ENCODE measurements around the gene BMP15. TPM values are rescaled to one million over a fixed set of nuclear protein-coding genes. Genes with fewer than 3 reads are reported as not detected.

The BMP15 gene
- total RNA-seq (not detected), polyA plus RNA-seq (not detected)

DNA sequence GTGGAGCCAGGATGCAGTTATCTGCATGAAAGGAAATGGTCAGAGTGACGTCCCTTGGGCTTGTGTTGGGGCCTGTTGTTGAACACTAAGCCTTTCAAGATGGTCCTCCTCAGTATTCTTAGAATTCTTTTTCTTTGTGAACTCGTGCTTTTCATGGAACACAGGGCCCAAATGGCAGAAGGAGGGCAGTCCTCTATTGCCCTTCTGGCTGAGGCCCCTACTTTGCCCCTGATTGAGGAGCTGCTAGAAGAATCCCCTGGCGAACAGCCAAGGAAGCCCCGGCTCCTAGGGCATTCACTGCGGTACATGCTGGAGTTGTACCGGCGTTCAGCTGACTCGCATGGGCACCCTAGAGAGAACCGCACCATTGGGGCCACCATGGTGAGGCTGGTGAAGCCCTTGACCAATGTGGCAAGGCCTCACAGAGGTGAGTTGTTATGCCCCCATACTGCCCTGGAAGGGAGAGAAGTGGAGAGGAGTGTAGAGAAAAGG lies at the start of gene BMP15:
TSS of gene BMP15 (plus strand) at position 51 of the 492 bp plus-strand sequence. CDS start at position 100, 49 bp downstream.
- no peak for DNase-seq
- Mint-ChIP-seq H3K9me3 (no peaks in the 10 kb centered on the region), H3K4me3 (no peak within 1 kb of the TSS), H3K27me3 (no peaks in the 10 kb centered on the region), H3K36me3 (no peaks in the 10 kb centered on the region), H3K4me1 (no peaks in the 10 kb centered on the region), H3K27ac (no peak within 1 kb of the TSS)
- no peaks in the 10 kb centered on the region for H3K36me3 ChIP-seq (ENCODE audit: insufficient read depth, low read length)
- H3K4me3 ChIP-seq (ENCODE audit: low read length in 2 of 2), result no peak within 1 kb of the TSS
- CTCF ChIA-PET (ENCODE audit: partially characterized antibody), result no interaction called here
- no peaks in the 10 kb centered on the region for H3K27me3 ChIP-seq (ENCODE audit: insufficient read depth, low read length)
- H3K4me1 ChIP-seq (ENCODE audit: insufficient read depth, low read length), result no peaks in the 10 kb centered on the region
- POLR2A ChIA-PET (ENCODE audit: partially characterized antibody), result no interaction called here
- intact Hi-C loops (cut with micrococcal nuclease), result no loop called here
- H3K9me3 ChIP-seq (ENCODE audit: control insufficient read depth in 1 of 2, low read length in 2 of 2), result no peaks in the 10 kb centered on the region
- no peak within 1 kb of the TSS for H3K27ac ChIP-seq (ENCODE audit: low read depth, low read length)

DNA sequence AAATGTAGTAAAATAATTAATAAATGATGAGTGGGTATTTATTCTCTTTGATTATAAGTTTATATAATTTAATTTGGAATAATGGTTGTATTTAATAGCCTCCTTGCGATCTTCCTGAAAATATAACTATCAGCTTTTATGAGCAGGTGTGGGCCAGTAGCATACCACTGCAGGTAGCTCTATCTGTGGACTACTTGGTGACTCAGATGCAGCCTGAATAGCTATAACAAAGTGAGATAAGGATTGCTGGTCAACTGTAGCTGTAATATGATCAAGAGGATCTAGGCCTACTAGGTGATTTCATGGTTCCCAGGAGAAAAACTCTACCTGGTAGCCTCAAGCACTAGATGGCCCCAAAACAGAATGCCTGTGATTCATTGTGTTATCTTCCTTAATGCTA lies 47.1 kb upstream of the BMP15 start:
- ChIA-PET POLR2A (ENCODE audit: partially characterized antibody) (no interaction called here), CTCF (ENCODE audit: partially characterized antibody) (no interaction called here)
- Histone ChIP-seq H3K4me3 (ENCODE audit: low read length in 2 of 2) (no peak overlapping the region), H3K9me3 (ENCODE audit: control insufficient read depth in 1 of 2, low read length in 2 of 2) (no peaks in the 10 kb centered on the region), H3K36me3 (ENCODE audit: insufficient read depth, low read length) (no peaks in the 10 kb centered on the region), H3K27me3 (ENCODE audit: insufficient read depth, low read length) (no peaks in the 10 kb centered on the region), H3K4me1 (ENCODE audit: insufficient read depth, low read length) (no peaks in the 10 kb centered on the region), H3K27ac (ENCODE audit: low read depth, low read length) (no peak overlapping the region)
- H3K27ac Mint-ChIP-seq, result no peak overlapping the region
- no peaks in the 10 kb centered on the region for H3K9me3 Mint-ChIP-seq
- DNase-seq, result no peak
- intact Hi-C loops (cut with micrococcal nuclease), result no loop called here
- H3K27me3 Mint-ChIP-seq, result peaks cover 3% of the 10 kb centered on the region in 2 donors
- no peaks in the 10 kb centered on the region for H3K36me3 Mint-ChIP-seq
- no peaks in the 10 kb centered on the region for H3K4me1 Mint-ChIP-seq
- no peak overlapping the region for H3K4me3 Mint-ChIP-seq

DNA sequence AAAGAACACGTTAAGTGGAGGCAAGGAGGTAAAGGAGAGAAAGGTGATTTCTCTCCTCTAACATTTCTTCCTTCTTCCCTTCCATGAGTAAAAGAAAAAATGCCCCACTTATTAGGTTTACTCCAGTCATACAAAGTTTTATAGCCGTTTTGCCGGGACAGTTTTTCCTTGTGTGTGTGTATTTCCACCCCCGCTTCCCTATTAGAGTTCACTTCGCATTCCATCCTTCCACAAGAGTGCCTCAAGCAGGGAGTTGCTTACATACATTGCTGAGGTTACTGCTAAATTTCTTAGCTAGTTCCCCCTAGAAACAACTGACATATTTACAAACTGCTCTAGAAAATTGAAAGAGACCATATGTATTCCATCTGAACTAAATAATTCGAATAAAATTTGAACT lies 45.2 kb upstream of the BMP15 start:
- H3K27me3 ChIP-seq (ENCODE audit: insufficient read depth, low read length), result no peaks in the 10 kb centered on the region
- no peak for DNase-seq
- H3K4me3 ChIP-seq (ENCODE audit: low read length in 2 of 2), result no peak overlapping the region
- no peaks in the 10 kb centered on the region for H3K9me3 ChIP-seq (ENCODE audit: control insufficient read depth in 1 of 2, low read length in 2 of 2)
- intact Hi-C loops (cut with micrococcal nuclease), result no loop called here
- Mint-ChIP-seq H3K9me3 (no peaks in the 10 kb centered on the region), H3K4me3 (no peak overlapping the region), H3K27me3 (peaks cover 3 to 5% of the 10 kb centered on the region in 2 donors), H3K36me3 (no peaks in the 10 kb centered on the region), H3K4me1 (no peaks in the 10 kb centered on the region), H3K27ac (no peak overlapping the region)
- ChIA-PET CTCF (ENCODE audit: partially characterized antibody) (no interaction called here), POLR2A (ENCODE audit: partially characterized antibody) (no interaction called here)
- no peaks in the 10 kb centered on the region for H3K36me3 ChIP-seq (ENCODE audit: insufficient read depth, low read length)
- H3K4me1 ChIP-seq (ENCODE audit: insufficient read depth, low read length), result no peaks in the 10 kb centered on the region
- no peak overlapping the region for H3K27ac ChIP-seq (ENCODE audit: low read depth, low read length)

DNA sequence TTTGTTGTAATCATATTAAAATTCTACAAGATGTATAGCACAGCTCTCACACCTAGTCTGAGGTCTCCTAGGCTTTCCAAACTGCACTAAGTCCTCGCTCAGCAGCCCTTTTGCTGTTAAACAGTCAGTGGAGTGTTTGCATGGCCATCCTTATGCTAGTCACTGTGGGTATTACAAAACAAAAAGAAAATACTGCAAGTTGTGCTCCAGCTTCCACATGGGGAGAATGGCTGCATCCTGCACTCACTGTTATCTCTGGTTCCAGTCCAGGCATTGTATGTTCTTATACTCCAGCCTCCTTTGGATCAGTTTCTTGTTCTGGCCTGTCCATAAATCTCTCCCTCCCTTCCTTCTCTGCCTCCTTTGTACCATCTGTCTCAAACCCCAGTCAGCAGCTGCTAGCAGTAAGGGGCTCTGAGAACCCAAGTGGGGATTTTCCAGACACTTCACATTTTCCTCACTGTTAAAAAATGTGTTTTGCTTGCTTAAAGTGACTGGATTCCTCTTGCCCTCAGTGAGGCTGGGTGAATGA lies 38.5 kb upstream of the BMP15 start:
- H3K4me1 ChIP-seq (ENCODE audit: insufficient read depth, low read length), result no peaks in the 10 kb centered on the region
- intact Hi-C loops (cut with micrococcal nuclease), result no loop called here

DNA sequence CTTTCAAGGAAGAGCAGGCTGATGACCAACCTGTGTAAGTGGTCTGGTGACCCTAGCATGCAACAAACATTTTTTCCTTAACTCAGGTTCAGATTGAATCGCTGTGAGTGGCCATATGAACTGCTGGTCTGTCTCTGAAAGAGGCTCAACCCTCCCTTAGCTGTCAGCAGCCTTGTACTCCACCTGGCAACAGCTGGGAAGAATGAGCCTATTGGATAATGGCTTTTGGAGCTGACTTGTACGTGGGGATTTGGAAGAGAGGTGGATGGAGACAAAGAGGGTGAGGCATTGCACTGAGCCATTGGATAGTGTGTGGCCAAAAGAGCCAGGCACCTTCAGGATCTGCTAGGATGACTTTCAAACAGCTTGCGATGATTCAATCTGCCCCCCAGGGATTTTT lies 35.7 kb upstream of the BMP15 start:
- H3K4me3 ChIP-seq (ENCODE audit: low read length in 2 of 2), result no peak overlapping the region
- Mint-ChIP-seq H3K9me3 (no peaks in the 10 kb centered on the region), H3K4me3 (no peak overlapping the region), H3K4me1 (no peaks in the 10 kb centered on the region), H3K27ac (no peak overlapping the region), H3K27me3 (peaks cover under 1 to 2% of the 10 kb centered on the region in 2 donors), H3K36me3 (no peaks in the 10 kb centered on the region)
- no peaks in the 10 kb centered on the region for H3K4me1 ChIP-seq (ENCODE audit: insufficient read depth, low read length)
- intact Hi-C loops (cut with micrococcal nuclease), result no loop called here
- no peaks in the 10 kb centered on the region for H3K27me3 ChIP-seq (ENCODE audit: insufficient read depth, low read length)
- H3K27ac ChIP-seq (ENCODE audit: low read depth, low read length), result no peak overlapping the region
- ChIA-PET CTCF (ENCODE audit: partially characterized antibody) (no interaction called here), POLR2A (ENCODE audit: partially characterized antibody) (no interaction called here)
- DNase-seq, result no peak
- no peaks in the 10 kb centered on the region for H3K36me3 ChIP-seq (ENCODE audit: insufficient read depth, low read length)
- no peaks in the 10 kb centered on the region for H3K9me3 ChIP-seq (ENCODE audit: control insufficient read depth in 1 of 2, low read length in 2 of 2)

More for the DNA sequence above, 38.5 kb upstream of the BMP15 start:
- no peaks in the 10 kb centered on the region for H3K4me1 Mint-ChIP-seq
- H3K36me3 Mint-ChIP-seq, result no peaks in the 10 kb centered on the region
- Histone ChIP-seq H3K9me3 (ENCODE audit: control insufficient read depth in 1 of 2, low read length in 2 of 2) (no peaks in the 10 kb centered on the region), H3K27ac (ENCODE audit: low read depth, low read length) (no peak overlapping the region), H3K4me3 (ENCODE audit: low read length in 2 of 2) (no peak overlapping the region), H3K36me3 (ENCODE audit: insufficient read depth, low read length) (no peaks in the 10 kb centered on the region), H3K27me3 (ENCODE audit: insufficient read depth, low read length) (no peaks in the 10 kb centered on the region)
- H3K9me3 Mint-ChIP-seq, result no peaks in the 10 kb centered on the region
- POLR2A ChIA-PET (ENCODE audit: partially characterized antibody), result no interaction called here
- no peak overlapping the region for H3K4me3 Mint-ChIP-seq
- CTCF ChIA-PET (ENCODE audit: partially characterized antibody), result no interaction called here
- peaks cover 2% of the 10 kb centered on the region in 2 donors for H3K27me3 Mint-ChIP-seq
- no peak for DNase-seq
- H3K27ac Mint-ChIP-seq, result no peak overlapping the region

DNA sequence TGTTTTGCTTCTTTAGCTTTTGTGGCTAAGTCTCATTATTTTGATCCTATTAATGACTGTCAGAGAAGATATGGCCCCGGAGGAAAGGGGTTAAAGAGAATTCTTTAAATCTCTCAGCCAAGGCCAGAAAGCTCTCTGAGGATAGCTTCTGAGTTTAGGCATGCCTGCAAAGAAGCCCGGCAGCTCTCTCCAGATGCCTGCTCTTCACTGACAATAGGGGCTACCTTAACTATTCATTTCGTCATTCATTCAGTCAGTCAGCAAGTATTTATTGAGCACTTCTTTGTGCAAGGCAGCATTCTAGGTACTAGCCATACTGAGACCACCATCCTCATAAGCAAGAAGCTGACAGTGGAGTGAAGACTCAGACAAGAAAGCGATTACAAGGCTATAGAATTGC lies 34.0 kb upstream of the BMP15 start:
- ChIA-PET POLR2A (ENCODE audit: partially characterized antibody) (no interaction called here), CTCF (ENCODE audit: partially characterized antibody) (no interaction called here)
- H3K4me1 ChIP-seq (ENCODE audit: insufficient read depth, low read length), result no peaks in the 10 kb centered on the region
- no peaks in the 10 kb centered on the region for H3K4me1 Mint-ChIP-seq
- no peaks in the 10 kb centered on the region for H3K9me3 Mint-ChIP-seq
- no peaks in the 10 kb centered on the region for H3K27me3 ChIP-seq (ENCODE audit: insufficient read depth, low read length)
- H3K36me3 ChIP-seq (ENCODE audit: insufficient read depth, low read length), result no peaks in the 10 kb centered on the region
- no peaks in the 10 kb centered on the region for H3K36me3 Mint-ChIP-seq
- H3K4me3 Mint-ChIP-seq, result no peak overlapping the region
- DNase-seq, result no peak
- no peak overlapping the region for H3K4me3 ChIP-seq (ENCODE audit: low read length in 2 of 2)
- H3K27me3 Mint-ChIP-seq, result peaks cover 0 to 2% of the 10 kb centered on the region in 2 donors
- no peak overlapping the region for H3K27ac Mint-ChIP-seq
- H3K9me3 ChIP-seq (ENCODE audit: control insufficient read depth in 1 of 2, low read length in 2 of 2), result no peaks in the 10 kb centered on the region
- no peak overlapping the region for H3K27ac ChIP-seq (ENCODE audit: low read depth, low read length)
- intact Hi-C loops (cut with micrococcal nuclease), result no loop called here

DNA sequence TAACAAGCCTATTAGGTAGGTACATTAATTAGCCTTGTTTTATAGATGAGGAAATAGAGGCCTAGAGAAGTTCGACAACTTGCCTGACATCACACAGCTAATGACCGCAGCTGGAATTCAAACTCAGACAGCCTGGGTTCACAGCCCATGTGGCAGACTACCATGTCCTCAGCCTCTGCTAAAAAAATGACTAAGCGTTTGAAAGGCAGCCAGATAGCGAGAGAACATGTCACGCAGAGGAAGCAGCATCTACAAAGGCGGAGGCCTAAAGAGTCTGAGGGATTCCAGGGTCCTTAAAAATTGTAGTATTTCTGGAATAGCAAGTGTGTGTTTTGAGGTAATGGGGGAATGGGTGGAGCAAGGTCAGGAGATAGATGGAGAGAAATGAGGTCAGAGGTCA lies 33.2 kb upstream of the BMP15 start:
- H3K27ac Mint-ChIP-seq, result no peak overlapping the region
- CTCF ChIA-PET (ENCODE audit: partially characterized antibody), result no interaction called here

DNA sequence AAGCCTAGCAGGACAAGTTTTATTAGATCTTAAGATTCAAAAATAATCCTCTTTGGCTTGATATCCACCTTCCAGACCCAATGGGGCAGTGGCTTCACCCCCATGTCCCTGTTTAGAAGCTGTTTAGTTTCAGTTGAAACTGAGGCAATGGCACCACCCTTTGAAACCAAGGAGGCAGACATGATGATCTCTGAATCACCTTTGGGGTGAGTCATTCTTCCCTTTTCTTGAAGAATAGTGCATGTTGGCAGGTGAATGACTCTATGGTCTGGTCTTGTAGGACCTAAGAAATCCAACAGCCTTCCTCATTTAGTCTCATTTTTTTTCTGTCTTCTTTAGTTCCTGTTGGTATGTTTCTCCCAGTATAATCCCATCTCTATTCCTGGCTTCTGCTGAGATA lies 29.5 kb upstream of the BMP15 start:
- ChIA-PET POLR2A (ENCODE audit: partially characterized antibody) (no interaction called here), CTCF (ENCODE audit: partially characterized antibody) (no interaction called here)
- H3K27ac Mint-ChIP-seq, result no peak overlapping the region
- Histone ChIP-seq H3K36me3 (ENCODE audit: insufficient read depth, low read length) (no peaks in the 10 kb centered on the region), H3K27ac (ENCODE audit: low read depth, low read length) (no peak overlapping the region), H3K27me3 (ENCODE audit: insufficient read depth, low read length) (no peaks in the 10 kb centered on the region), H3K4me3 (ENCODE audit: low read length in 2 of 2) (no peak overlapping the region), H3K9me3 (ENCODE audit: control insufficient read depth in 1 of 2, low read length in 2 of 2) (no peaks in the 10 kb centered on the region), H3K4me1 (ENCODE audit: insufficient read depth, low read length) (no peaks in the 10 kb centered on the region)
- no peak overlapping the region for H3K4me3 Mint-ChIP-seq
- H3K4me1 Mint-ChIP-seq, result no peaks in the 10 kb centered on the region
- DNase-seq, result no peak
- peaks cover 0 to 2% of the 10 kb centered on the region in 2 donors for H3K27me3 Mint-ChIP-seq
- H3K9me3 Mint-ChIP-seq, result peaks cover 0 to 2% (median 0%) of the 10 kb centered on the region in 8 donors
- intact Hi-C loops (cut with micrococcal nuclease), result no loop called here
- no peaks in the 10 kb centered on the region for H3K36me3 Mint-ChIP-seq

More for the DNA sequence above, 33.2 kb upstream of the BMP15 start:
- Mint-ChIP-seq H3K4me3 (no peak overlapping the region), H3K4me1 (no peaks in the 10 kb centered on the region), H3K9me3 (peaks cover 0 to 2% (median 0%) of the 10 kb centered on the region in 8 donors), H3K27me3 (peaks cover 0 to 2% of the 10 kb centered on the region in 2 donors), H3K36me3 (no peaks in the 10 kb centered on the region)
- Histone ChIP-seq H3K9me3 (ENCODE audit: control insufficient read depth in 1 of 2, low read length in 2 of 2) (no peaks in the 10 kb centered on the region), H3K4me1 (ENCODE audit: insufficient read depth, low read length) (no peaks in the 10 kb centered on the region), H3K36me3 (ENCODE audit: insufficient read depth, low read length) (no peaks in the 10 kb centered on the region), H3K27me3 (ENCODE audit: insufficient read depth, low read length) (no peaks in the 10 kb centered on the region), H3K4me3 (ENCODE audit: low read length in 2 of 2) (no peak overlapping the region), H3K27ac (ENCODE audit: low read depth, low read length) (no peak overlapping the region)
- DNase-seq, result no peak
- intact Hi-C loops (cut with micrococcal nuclease), result no loop called here
- POLR2A ChIA-PET (ENCODE audit: partially characterized antibody), result no interaction called here

All from CD4-positive, alpha-beta memory T cell (primary cell).